Measurements from ENCODE around the gene SLC45A3. TPM values are rescaled to one million over a fixed set of nuclear protein-coding genes. Genes with fewer than 3 reads are reported as not detected.

The SLC45A3 gene
- total and polyA plus RNA-seq, 2 donors (not counting 3 experiments of a cell fraction or from before 2014, with no cell fraction given) = 15.1 to 15.6 TPM

GRCh38 chr1:205709059-205709398, 28.7 kb upstream of the SLC45A3 start:
- Histone ChIP-seq H3K9ac (replicated peaks; ENCODE audit: extremely low read depth, insufficient read depth, low read length) (no peak overlapping the region), H3K4me1 (ENCODE audit: control insufficient read depth, extremely low read depth, insufficient read depth, low read length) (peaks cover 12% of the 10 kb centered on the region), H2AFZ (ENCODE audit: low read depth, low read length) (no peak overlapping the region), H3K9me3 (replicated peaks; ENCODE audit: control insufficient read depth, insufficient read depth, low read length) (no peaks in the 10 kb centered on the region), H4K20me1 (replicated peaks; ENCODE audit: control insufficient read depth, extremely low read depth, insufficient read depth, low read length) (no peaks in the 10 kb centered on the region), H3K9me1 (replicated peaks; ENCODE audit: control insufficient read depth, extremely low read depth, insufficient read depth, low read length) (no peaks in the 10 kb centered on the region), H3K4me3 (replicated peaks in 1 of 3; ENCODE audit: insufficient read depth in 1 of 3, low read depth in 1 of 3, low read length in 3 of 3) (no peak overlapping the region), H3K36me3 (ENCODE audit: control insufficient read depth in 2 of 2, extremely low read depth in 1 of 2, insufficient read depth in 2 of 2, low read length in 2 of 2) (peaks cover 0 to 4% of the 10 kb centered on the region in 2 experiments), H3K27ac (ENCODE audit: insufficient read depth, low read depth, low read length) (no peak overlapping the region), H3K79me2 (ENCODE audit: control insufficient read depth, insufficient read depth, low read length) (no peaks in the 10 kb centered on the region), H3K4me2 (ENCODE audit: insufficient read depth, low read length) (no peak overlapping the region), H3K27me3 (ENCODE audit: control insufficient read depth in 2 of 2, insufficient read depth in 2 of 2, low read length in 2 of 2) (no peaks in the 10 kb centered on the region)
- no TSS peak for BruUV-seq (replicated peaks)
- TF ChIP-seq JUN (IDR thresholded peaks at IDR 0.05; ENCODE audit: borderline replicate concordance, insufficient read depth, insufficient read length, low read depth) (no peak), POLR2A (IDR thresholded peaks at IDR 0.05; ENCODE audit: low read depth, low read length) (no peak), MYC (IDR thresholded peaks at IDR 0.05; ENCODE audit: low read depth, low read length) (no peak), GATA2 (IDR thresholded peaks at IDR 0.05; ENCODE audit: insufficient read depth, insufficient read length, low read depth, low read length) (no peak), MAX (IDR thresholded peaks at IDR 0.05; ENCODE audit: insufficient read depth, insufficient read length) (no peak), EZH2 (IDR thresholded peaks at IDR 0.05; ENCODE audit: borderline replicate concordance, low read depth, low read length, severe bottlenecking) (no peak), POLR2AphosphoS5 (IDR thresholded peaks at IDR 0.05; ENCODE audit: insufficient read depth, low read depth, low read length) (no peak), FOS (IDR thresholded peaks at IDR 0.05; ENCODE audit: borderline replicate concordance, insufficient read depth, low read length) (no peak), CTCF (IDR thresholded peaks at IDR 0.05; ENCODE audit: extremely low read depth in 1 of 2, insufficient read depth in 1 of 2, low read depth in 1 of 2, low read length in 2 of 2) (no peak)
- POLR2A ChIA-PET = interaction anchor here (1.0 to 2.3 kb wide), 2 partner anchors 30 to 50 kb away, joined by 4 to 11 read pairs; no protein-coding TSS in a partner anchor
- intact Hi-C loops (cut with micrococcal nuclease) (no loop called here), dilution Hi-C loops (cut with MboI; ENCODE audit: extremely low pct_ligation_motif_present, low sequenced_read_pairs) (no loop called here)
- DNase-seq (ENCODE audit: low read depth, low spot score) (peak; percentile 80), FAIRE-seq (no peak)
- CTCF ChIA-PET = interaction anchor here (0.6 to 10.7 kb wide), 17 partner anchors 8 to 268 kb away, joined by 3 to 908 read pairs (median 6); partner anchors contain the start of gene SLC45A3

All from endothelial cell of umbilical vein (primary cell).